ENCODE measurements around the gene XRCC6.
"Not testable (repeated sequence)": the region's sequence is repeated elsewhere in the genome, so short reads cannot be mapped to it uniquely, and the experiment has no call there.

Gene XRCC6

GRCh38 chr22:41598891-41599635 lies 22.0 kb upstream of the XRCC6 start:
- no peak for DNase-seq (ENCODE audit: low spot score)

- DNase-seq (ENCODE audit: low spot score) = no peak
Measured at GRCh38 chr22:41600976-41601375, 20.1 kb upstream of the XRCC6 start.

GRCh38 chr22:41603873-41604332 lies 17.2 kb upstream of the XRCC6 start:
- DNase-seq (ENCODE audit: low spot score) = no peak

- no peak for DNase-seq (ENCODE audit: low spot score)
Measured at GRCh38 chr22:41608386-41608785, 12.7 kb upstream of the XRCC6 start.

- DNase-seq (ENCODE audit: low spot score) = no peak
Measured at GRCh38 chr22:41612603-41613306, 8.3 kb upstream of the XRCC6 start.

- no peak for DNase-seq (ENCODE audit: low spot score)
Measured at GRCh38 chr22:41613456-41613855, 7.6 kb upstream of the XRCC6 start.

- peak; percentile 77 for DNase-seq (ENCODE audit: low spot score)
Measured at GRCh38 chr22:41619979-41620588, 1.0 kb upstream of the XRCC6 start.

- DNase-seq (ENCODE audit: low spot score) = no peak
Measured at GRCh38 chr22:41620589-41621098, 451 bp upstream of the XRCC6 start, which contains the start of gene DESI1. Gene DESI1, minus strand, starts transcription at chr22:41621043. Its CDS starts 204 bp downstream, at chr22:41620839.

GRCh38 chr22:41621911-41622179 lies 750 bp downstream of the XRCC6 start:
- no peak for DNase-seq (ENCODE audit: low spot score)

GRCh38 chr22:41625577-41625976 lies 4.5 kb downstream of the XRCC6 start:
- DNase-seq (ENCODE audit: low spot score) = no peak

GRCh38 chr22:41631115-41631514 lies 10.0 kb downstream of the XRCC6 start:
- DNase-seq (ENCODE audit: low spot score) = not testable (repeated sequence)

GRCh38 chr22:41631615-41632014 lies 10.5 kb downstream of the XRCC6 start:
- DNase-seq (ENCODE audit: low spot score) = not testable (repeated sequence)

GRCh38 chr22:41634610-41635009 lies 13.5 kb downstream of the XRCC6 start:
- DNase-seq (ENCODE audit: low spot score) = not testable (repeated sequence)

GRCh38 chr22:41636467-41636866 lies 15.4 kb downstream of the XRCC6 start:
- DNase-seq (ENCODE audit: low spot score) = no peak

- DNase-seq (ENCODE audit: low spot score) = not testable (repeated sequence)
Measured at GRCh38 chr22:41637623-41638022, 16.5 kb downstream of the XRCC6 start.

GRCh38 chr22:41638124-41638523 lies 17.0 kb downstream of the XRCC6 start:
- no peak for DNase-seq (ENCODE audit: low spot score)

GRCh38 chr22:41638748-41639147 lies 17.7 kb downstream of the XRCC6 start:
- DNase-seq (ENCODE audit: low spot score) = no peak

GRCh38 chr22:41641854-41642253 lies 20.8 kb downstream of the XRCC6 start:
- no peak for DNase-seq (ENCODE audit: low spot score)

GRCh38 chr22:41642331-41643110 lies 21.4 kb downstream of the XRCC6 start:
- no peak for DNase-seq (ENCODE audit: low spot score)

- DNase-seq (ENCODE audit: low spot score) = no peak
Measured at GRCh38 chr22:41647771-41648170, 26.7 kb downstream of the XRCC6 start.

GRCh38 chr22:41648432-41648831 lies 27.3 kb downstream of the XRCC6 start:
- DNase-seq (ENCODE audit: low spot score) = no peak

GRCh38 chr22:41650229-41650628 lies 29.1 kb downstream of the XRCC6 start:
- no peak for DNase-seq (ENCODE audit: low spot score)
